GM21786 (cell line): ENCODE results near the gene PAFAH1B2.

Experiments used
- ATAC-seq: cut with Tn5 transposase; IDR thresholded peaks from one replicate; pipeline ENCODE4 v1.9.1; 2021; ENCODE audit not compliant: unreplicated experiment

The PAFAH1B2 gene

GRCh38 chr11:117220568-117220967 lies 76.5 kb downstream of the PAFAH1B2 start:
- no peak for ATAC-seq

GRCh38 chr11:117220999-117221774 lies 77.1 kb downstream of the PAFAH1B2 start:
- no peak for ATAC-seq

- ATAC-seq: no peak
These were observed 77.9 kb downstream of the PAFAH1B2 start for GRCh38 chr11:117221775-117222517.

GRCh38 chr11:117222991-117223740 lies 79.1 kb downstream of the PAFAH1B2 start:
- ATAC-seq: no peak

GRCh38 chr11:117223741-117224689 lies 79.9 kb downstream of the PAFAH1B2 start:
- no peak for ATAC-seq

- ATAC-seq: no peak
These were observed 81.6 kb downstream of the PAFAH1B2 start for GRCh38 chr11:117225553-117226170.
